ENCODE data around the gene MSH3.

The MSH3 gene

DNA sequence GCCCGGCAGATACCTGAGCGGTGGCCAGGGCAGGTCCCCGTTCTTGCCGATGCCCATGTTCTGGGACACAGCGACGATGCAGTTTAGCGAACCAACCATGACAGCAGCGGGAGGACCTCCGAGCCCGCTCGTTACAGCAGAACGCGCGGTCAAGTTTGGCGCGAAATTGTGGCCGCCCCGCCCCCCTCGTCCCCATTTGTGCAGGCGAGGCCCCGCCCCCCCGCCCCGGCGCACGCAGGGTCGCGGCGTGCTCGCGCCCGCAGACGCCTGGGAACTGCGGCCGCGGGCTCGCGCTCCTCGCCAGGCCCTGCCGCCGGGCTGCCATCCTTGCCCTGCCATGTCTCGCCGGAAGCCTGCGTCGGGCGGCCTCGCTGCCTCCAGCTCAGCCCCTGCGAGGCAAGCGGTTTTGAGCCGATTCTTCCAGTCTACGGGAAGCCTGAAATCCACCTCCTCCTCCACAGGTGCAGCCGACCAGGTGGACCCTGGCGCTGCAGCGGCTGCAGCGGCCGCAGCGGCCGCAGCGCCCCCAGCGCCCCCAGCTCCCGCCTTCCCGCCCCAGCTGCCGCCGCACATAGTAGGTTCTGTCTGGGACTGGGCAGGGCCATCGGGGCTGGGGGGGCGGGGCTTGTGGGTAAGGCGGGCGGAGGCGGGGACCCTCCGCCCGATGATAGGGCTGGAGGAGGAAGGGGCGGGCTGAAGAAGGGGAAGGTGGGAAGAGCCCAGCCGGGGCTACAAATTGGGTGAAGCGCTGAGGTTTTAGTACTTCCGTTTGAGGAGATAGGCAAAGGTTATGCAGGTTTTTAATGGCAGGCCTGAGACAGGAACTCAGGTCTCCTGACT lies at the start of gene MSH3, which contains the start of gene DHFR:
MSH3 (plus strand) TSS at position 262 of the 840 bp plus-strand sequence; CDS start at position 338, 76 bp downstream.
DHFR (minus strand) TSS at position 593 of the 840 bp plus-strand sequence; CDS start at position 99, 494 bp downstream.
- DNase-seq = peak; percentile 70 to 90 (median 80)

DNA sequence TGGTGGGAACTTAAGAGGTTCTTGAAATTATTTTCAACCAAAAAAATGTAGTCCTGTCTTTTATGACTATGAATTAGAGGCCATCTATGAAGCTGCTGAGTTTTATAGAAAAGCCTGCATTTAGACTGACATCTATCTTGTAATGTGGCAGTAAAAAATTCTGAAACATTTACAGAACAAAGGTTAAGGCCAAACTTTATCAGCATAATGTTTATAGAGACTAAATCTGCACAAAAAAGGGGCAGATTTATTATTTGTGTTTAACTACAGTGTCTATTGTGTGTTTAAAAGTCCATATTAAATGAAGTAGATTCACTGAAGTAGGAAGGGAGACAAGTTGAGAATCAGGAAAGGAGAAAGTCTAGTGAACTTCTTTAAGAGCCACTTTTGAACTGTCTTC lies 47.1 kb upstream of the MSH3 start:
- DNase-seq = no peak

DNA sequence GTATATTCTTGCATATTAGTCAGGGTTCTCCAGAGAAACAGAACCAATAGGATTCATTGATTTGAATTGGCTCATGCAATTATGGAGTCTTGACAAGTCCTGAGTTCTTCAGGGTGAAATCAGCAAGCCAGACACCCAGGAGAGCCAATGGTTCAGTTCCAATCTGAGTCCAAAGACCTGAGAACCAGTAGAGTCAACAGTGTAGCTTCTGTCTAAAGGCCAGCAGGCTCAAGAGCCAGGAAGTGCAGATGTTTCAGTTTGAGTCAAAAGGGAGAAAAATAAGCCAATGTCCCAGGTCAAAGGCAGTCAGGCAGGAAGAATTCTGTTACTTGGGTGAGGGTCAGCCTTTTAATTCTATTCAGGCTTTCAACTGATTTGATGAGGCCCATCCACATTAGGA lies 46.6 kb upstream of the MSH3 start:
- DNase-seq = no peak

GRCh38 chr5:80608731-80609130 lies 45.7 kb upstream of the MSH3 start:
- DNase-seq = no peak

DNA sequence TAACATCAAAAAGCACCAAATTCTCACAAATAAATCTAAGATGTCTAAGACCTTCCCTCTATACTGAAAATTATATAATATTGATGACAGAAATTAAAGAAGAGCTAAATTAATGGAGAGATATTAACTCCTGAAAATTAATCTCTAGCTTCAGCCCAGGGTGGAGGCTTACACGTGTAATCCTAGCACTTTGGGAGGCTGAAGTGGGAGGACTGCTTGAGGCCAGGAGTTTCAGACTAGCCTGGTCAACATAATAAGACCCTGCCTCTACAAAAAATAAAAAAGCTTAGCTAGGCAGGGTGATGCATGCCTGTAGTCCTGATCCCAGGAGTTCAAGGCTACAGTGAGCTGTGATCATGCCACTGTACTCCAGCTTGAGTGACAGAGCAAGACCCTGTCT lies 44.8 kb upstream of the MSH3 start:
- no peak for DNase-seq

GRCh38 chr5:80615266-80615914 lies 39.1 kb upstream of the MSH3 start:
- no peak for DNase-seq

DNA sequence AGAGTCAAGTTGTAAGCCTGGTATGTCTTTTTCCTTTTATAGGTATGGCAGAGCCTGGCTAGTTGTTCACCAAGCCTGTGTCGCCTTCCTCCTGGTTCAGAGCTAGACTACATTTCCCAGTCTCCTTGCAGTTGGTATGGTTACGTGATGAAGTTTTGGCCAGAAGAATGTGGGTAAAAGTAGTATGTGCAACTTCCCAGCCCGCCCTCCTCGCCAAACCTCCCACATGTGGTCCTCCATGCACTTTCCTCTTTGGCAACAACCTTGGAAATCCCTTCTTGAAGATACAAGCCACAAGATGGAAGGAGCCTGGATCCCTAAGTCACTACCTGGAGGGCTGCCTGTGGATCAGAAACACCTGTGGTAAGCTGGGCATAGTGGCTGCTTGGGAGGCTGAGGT lies 36.0 kb upstream of the MSH3 start:
- no peak for DNase-seq

DNA sequence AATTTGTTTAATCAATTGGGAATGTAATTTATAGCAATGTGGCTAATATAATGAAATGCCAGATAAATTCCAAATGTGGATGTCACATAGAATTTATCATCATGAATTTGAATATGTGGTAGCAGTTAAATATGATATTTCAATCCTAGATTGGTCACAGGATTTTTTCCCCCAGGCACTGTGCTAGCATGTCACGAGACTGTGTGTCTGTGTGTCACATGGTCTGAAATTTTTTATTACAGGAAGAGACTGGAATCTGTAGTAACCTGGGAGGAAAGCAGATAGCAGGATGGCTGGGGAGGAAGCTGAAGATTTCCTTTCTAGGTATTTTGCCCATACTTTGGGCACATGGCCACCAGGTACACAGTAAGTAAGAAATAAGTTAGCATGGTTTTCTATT lies 35.4 kb upstream of the MSH3 start:
- no peak for DNase-seq

- no peak for DNase-seq
Measured at GRCh38 chr5:80620211-80620610, 34.2 kb upstream of the MSH3 start.

- no peak for DNase-seq
Measured at GRCh38 chr5:80622756-80623155, 31.7 kb upstream of the MSH3 start.

GRCh38 chr5:80623999-80624398 lies 30.5 kb upstream of the MSH3 start:
- no peak for DNase-seq

GRCh38 chr5:80625230-80625629 lies 29.2 kb upstream of the MSH3 start:
- no peak for DNase-seq

- DNase-seq = no peak
Measured at GRCh38 chr5:80629281-80629680, 25.2 kb upstream of the MSH3 start.

DNA sequence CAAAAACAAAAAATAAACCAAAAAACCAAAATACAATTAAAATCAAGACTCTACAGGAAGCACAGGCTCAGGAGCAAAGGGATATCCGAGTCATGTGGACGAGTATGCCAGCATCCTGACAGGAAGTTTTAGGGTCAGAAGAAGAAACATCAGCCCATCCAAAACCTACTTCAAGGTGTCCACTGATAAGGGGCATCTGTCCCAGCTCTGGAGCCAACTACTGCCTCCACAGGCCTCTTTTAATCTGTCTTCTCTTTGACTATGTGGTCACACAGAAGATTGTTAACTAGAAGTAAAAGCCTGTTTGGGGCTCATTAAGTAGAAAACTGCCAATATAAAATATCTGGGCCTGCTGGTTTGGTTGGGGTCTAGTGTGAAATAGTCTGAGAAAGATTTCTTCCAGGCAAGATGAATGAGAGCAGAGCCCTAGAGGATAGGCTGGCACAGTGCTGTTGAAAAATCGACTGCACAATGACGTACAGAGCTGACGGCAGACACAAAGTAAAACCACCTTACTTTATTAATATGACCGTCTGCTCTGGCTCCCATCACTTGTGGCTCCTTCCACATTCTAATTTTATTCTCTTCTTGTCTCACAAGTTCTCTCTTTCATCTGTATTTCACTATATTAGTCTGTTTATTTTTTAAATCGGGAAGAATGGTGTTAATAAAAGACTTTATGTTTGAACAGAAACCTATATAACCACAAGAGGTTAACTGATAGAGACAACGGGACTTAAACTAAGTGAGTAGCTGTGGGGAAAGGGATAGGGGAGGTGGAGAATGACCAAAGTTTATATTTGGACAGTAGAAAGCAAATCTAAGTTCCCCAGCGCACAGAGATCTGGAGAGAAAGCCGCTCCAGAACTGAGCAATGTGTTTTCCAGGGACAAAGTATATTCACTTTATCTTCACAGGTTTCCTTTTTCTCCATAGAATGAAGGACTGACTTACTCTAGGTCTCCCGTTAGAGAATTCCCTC lies 22.9 kb upstream of the MSH3 start:
- no peak for DNase-seq

- DNase-seq = no peak
Measured at GRCh38 chr5:80632700-80633099, 21.8 kb upstream of the MSH3 start.

- no peak for DNase-seq
Measured at GRCh38 chr5:80634193-80634592, 20.3 kb upstream of the MSH3 start.

GRCh38 chr5:80641353-80641752 lies 13.1 kb upstream of the MSH3 start:
- DNase-seq = no peak

DNA sequence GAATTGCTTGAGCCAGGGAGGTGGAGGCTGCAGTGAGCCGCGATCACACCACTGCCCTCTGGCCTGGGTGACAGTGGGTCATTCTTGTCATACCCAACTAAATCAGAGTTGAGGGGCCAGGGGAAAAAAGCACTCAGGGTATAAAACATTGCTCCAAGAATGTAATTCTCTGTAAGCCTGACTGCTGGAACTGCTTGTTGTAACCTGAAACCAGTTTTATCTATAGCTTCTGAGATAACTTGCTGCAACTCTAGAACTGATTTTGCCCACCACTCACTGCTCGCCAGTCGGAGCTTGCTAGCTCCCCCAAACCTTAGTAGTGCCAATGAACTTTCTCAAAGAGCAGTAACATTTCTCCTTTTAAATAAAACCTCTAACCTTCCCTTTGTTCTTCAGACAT lies 9.6 kb upstream of the MSH3 start:
- DNase-seq = no peak

- no peak for DNase-seq
Measured at GRCh38 chr5:80646926-80647325, 7.5 kb upstream of the MSH3 start.

DNA sequence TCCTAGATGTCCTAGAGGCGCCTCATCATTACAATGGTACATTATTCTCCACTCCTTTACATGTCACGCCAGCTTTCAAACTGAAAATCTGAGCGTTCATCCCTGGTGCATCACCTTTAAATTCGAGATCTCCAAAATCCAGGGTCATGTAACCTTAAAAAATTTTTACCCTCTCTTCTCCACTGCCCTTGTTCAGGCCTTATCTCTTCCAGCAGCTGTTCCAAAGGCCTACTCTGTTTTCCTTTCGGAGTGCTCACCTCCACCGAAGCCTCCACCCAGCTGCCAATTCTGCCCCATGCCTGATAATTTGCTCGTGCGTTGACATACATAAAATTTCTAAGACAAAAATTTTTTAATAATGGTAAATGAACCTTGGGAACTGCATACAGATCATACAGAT lies 950 bp upstream of the MSH3 start:
- no peak for DNase-seq

DNA sequence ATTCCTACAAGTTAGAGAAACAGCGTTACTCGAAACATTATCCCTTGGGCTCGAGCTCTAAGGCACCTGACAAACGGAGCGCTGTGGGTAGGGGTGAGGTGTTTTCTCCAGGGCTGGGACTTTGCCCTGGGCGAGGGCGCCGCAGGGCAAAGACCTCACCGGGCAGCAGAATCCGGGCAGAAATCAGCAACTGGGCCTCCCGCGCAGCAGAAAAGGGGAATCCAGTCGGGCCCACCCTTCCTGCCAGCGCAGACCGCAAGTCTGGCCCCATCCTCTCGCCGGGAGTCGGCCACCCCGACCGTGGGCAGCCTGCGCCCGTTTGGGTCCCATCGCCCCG lies 430 bp upstream of the MSH3 start:
- DNase-seq = no peak

- DNase-seq = no peak
Measured at GRCh38 chr5:80655231-80655774, 851 bp downstream of the MSH3 start.

GRCh38 chr5:80656425-80656824 lies 2.0 kb downstream of the MSH3 start:
- no peak for DNase-seq
